ENCODE results near the gene NETO1. TPM values are rescaled to one million over a fixed set of nuclear protein-coding genes. Genes with fewer than 3 reads are reported as not detected.
A peak's percentile ranks its signal among the peaks of the same experiment; 100 is the strongest.

The NETO1 gene
- polyA plus RNA-seq, 4 donors = 0.04 to 0.06 TPM; not detected in 2

DNA sequence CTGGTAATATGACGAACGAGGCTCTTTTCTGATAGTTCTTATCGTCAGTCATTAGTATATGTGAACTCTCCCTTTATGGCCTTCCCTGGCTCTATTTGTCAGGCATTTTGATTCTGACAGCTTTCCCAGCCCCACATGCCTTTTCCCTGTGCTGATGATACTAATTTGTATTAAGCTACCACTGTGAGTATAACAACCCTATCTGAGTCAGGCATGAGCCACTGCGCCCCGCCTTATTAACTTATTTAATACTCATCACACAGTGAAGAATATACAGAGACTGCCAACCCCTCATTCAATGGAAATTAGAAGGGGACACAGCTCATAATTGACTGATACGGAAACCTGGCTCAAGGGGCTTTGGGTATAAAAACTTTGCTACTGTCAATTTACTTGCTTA, 140.0 kb downstream of the NETO1 start:
- Histone ChIP-seq H3K9me3 (ENCODE audit: control insufficient read depth in 2 of 2, insufficient read depth in 1 of 2, low read depth in 1 of 2, low read length in 1 of 2) (peaks cover 0 to 3% of the 10 kb centered on the region in 2 donors), H3K27me3 (ENCODE audit: control insufficient read depth in 3 of 3, insufficient read depth in 3 of 3, low read length in 3 of 3) (no peaks in the 10 kb centered on the region), H3K4me1 (ENCODE audit: control insufficient read depth in 3 of 3, insufficient read depth in 2 of 3, low read depth in 1 of 3, low read length in 2 of 3) (no peaks in the 10 kb centered on the region), H3K36me3 (ENCODE audit: control insufficient read depth in 3 of 3, insufficient read depth in 2 of 3, low read depth in 1 of 3, low read length in 3 of 3) (no peaks in the 10 kb centered on the region), H3K27ac (ENCODE audit: low read depth in 1 of 3, low read length in 2 of 3) (no peak overlapping the region), H3K4me3 (ENCODE audit: low read depth in 1 of 3, low read length in 3 of 3) (no peak overlapping the region)
- FAIRE-seq (no peak), DNase-seq (no peak)
- 61 to 89% (median 77%) methylated on average over 6 of the region's 6 CpGs for WGBS, 3 donors

DNA sequence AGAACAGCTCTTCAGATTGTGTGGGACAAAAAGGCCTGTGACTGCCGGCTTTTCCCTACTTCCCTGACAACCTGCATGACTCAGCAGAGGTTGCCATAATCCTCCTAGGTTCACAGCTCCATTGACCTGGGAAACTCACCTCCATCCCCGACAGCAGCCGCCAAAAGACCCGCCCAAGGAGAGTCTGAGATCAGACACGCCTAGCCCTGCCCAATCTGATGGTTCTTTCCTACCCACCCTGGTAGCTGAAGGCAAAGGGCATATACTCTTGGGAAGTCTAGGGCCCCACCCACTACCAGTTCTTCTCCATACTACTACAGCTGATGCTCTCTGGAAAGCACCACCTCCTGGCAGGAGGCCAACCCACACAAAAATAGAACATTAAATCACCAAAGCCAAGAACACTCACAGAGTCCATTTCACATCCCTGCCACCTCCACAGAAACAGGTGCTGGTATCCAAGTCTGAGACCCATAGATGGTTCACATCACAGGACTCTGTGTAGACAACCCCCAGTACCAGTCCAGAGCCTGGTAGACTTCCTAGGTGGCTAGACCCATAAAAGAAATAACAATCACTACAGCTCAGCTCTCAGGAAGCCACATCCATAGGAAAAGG, 140.6 kb downstream of the NETO1 start:
- H3K36me3 ChIP-seq (ENCODE audit: control insufficient read depth in 3 of 3, insufficient read depth in 2 of 3, low read depth in 1 of 3, low read length in 3 of 3) = no peaks in the 10 kb centered on the region
- H3K27ac ChIP-seq (ENCODE audit: low read depth in 1 of 3, low read length in 2 of 3) = no peak overlapping the region
- H3K4me3 ChIP-seq (ENCODE audit: low read depth in 1 of 3, low read length in 3 of 3) = no peak overlapping the region
- WGBS, 3 donors = 29 to 74% (median 45%) methylated on average over 5 of the region's 5 CpGs
- no peak for FAIRE-seq
- H3K9me3 ChIP-seq (ENCODE audit: control insufficient read depth in 2 of 2, insufficient read depth in 1 of 2, low read depth in 1 of 2, low read length in 1 of 2) = peaks cover 0 to 3% of the 10 kb centered on the region in 2 donors
- no peak for DNase-seq
- no peaks in the 10 kb centered on the region for H3K27me3 ChIP-seq (ENCODE audit: control insufficient read depth in 3 of 3, insufficient read depth in 3 of 3, low read length in 3 of 3)
- no peaks in the 10 kb centered on the region for H3K4me1 ChIP-seq (ENCODE audit: control insufficient read depth in 3 of 3, insufficient read depth in 2 of 3, low read depth in 1 of 3, low read length in 2 of 3)

DNA sequence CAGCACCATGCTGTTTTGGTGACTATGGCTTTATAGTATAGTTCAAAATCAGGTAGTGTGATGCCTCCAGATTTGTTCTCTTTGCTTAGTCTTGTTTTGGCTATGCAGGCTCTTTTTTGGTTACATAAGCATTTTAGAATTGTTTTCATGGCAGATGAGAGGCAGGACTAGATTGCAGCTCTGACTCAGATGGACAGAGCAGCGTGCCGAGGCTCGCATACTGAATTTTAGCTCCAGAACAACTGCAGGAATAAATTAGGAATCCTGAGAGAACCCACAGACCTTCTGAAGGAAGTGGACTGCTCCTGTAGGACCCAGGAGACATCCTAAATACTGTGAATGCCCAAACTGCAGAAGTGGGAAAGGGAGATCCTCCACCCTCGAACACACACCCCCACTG, 141.6 kb downstream of the NETO1 start:
- Histone ChIP-seq H3K36me3 (ENCODE audit: control insufficient read depth in 3 of 3, insufficient read depth in 2 of 3, low read depth in 1 of 3, low read length in 3 of 3) (no peaks in the 10 kb centered on the region), H3K9me3 (ENCODE audit: control insufficient read depth in 2 of 2, insufficient read depth in 1 of 2, low read depth in 1 of 2, low read length in 1 of 2) (peaks cover 0 to 3% of the 10 kb centered on the region in 2 donors), H3K27ac (ENCODE audit: low read depth in 1 of 3, low read length in 2 of 3) (no peak overlapping the region), H3K4me3 (ENCODE audit: low read depth in 1 of 3, low read length in 3 of 3) (no peak overlapping the region), H3K4me1 (ENCODE audit: control insufficient read depth in 3 of 3, insufficient read depth in 2 of 3, low read depth in 1 of 3, low read length in 2 of 3) (no peaks in the 10 kb centered on the region), H3K27me3 (ENCODE audit: control insufficient read depth in 3 of 3, insufficient read depth in 3 of 3, low read length in 3 of 3) (no peaks in the 10 kb centered on the region)
- 84 to 92% (median 90%) methylated on average over 4 of the region's 4 CpGs for WGBS, 3 donors
- FAIRE-seq (no peak), DNase-seq (no peak)

DNA sequence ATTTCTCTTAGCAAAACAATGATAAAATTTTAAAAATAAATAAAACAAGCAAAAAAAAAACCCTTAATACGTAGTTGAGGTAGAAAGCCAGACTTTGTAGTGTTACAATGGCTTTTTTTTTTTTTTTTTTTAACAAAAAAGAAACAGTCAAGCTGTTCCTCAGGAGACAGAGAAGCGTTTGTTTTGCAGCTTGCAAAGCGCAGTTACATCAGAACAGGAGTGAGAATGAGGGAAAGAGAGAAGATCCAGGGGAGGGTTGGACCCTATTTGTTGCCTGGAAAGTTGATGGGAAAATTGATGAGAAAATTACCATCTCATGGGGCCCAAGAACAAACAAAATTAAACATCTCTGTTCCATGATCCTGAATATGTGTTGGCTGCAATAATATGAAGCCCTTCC, 146.5 kb downstream of the NETO1 start:
- FAIRE-seq (no peak), DNase-seq (no peak)
- no peak overlapping the region for H3K4me3 ChIP-seq (ENCODE audit: low read depth in 1 of 3, low read length in 3 of 3)
- H3K9me3 ChIP-seq (ENCODE audit: control insufficient read depth in 2 of 2, insufficient read depth in 1 of 2, low read depth in 1 of 2, low read length in 1 of 2) = peaks cover 0 to 2% of the 10 kb centered on the region in 2 donors
- no peaks in the 10 kb centered on the region for H3K27me3 ChIP-seq (ENCODE audit: control insufficient read depth in 3 of 3, insufficient read depth in 3 of 3, low read length in 3 of 3)
- WGBS, 3 donors = 52 to 65% (median 63%) methylated on average over 3 of the region's 3 CpGs
- no peak overlapping the region for H3K27ac ChIP-seq (ENCODE audit: low read depth in 1 of 3, low read length in 2 of 3)
- H3K4me1 ChIP-seq (ENCODE audit: control insufficient read depth in 3 of 3, insufficient read depth in 2 of 3, low read depth in 1 of 3, low read length in 2 of 3) = no peaks in the 10 kb centered on the region
- no peaks in the 10 kb centered on the region for H3K36me3 ChIP-seq (ENCODE audit: control insufficient read depth in 3 of 3, insufficient read depth in 2 of 3, low read depth in 1 of 3, low read length in 3 of 3)

DNA sequence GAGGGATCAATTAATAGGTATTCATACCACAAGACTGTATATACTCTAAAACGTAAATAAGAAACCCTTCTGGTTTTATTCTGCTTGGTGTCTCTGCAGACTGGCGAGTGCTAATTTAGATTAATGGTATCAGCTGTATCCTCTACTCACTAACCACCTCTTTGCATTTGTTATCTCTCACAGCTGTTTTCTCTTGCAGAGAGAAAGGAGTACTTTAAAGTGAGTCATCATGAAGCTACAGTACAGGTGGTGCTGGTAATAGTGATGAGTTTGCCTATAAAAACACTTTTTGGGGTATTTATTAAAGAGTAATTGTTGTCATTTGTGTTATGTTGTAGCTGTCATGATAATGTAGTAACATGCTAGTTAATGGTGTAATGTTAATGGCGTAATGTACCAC, 147.7 kb downstream of the NETO1 start:
- FAIRE-seq = no peak
- no peak overlapping the region for H3K4me3 ChIP-seq (ENCODE audit: low read depth in 1 of 3, low read length in 3 of 3)
- no peaks in the 10 kb centered on the region for H3K27me3 ChIP-seq (ENCODE audit: control insufficient read depth in 3 of 3, insufficient read depth in 3 of 3, low read length in 3 of 3)
- H3K9me3 ChIP-seq (ENCODE audit: control insufficient read depth in 2 of 2, insufficient read depth in 1 of 2, low read depth in 1 of 2, low read length in 1 of 2) = no peaks in the 10 kb centered on the region
- 34 to 48% (median 37%) methylated on average over 3 of the region's 3 CpGs for WGBS, 3 donors
- no peak overlapping the region for H3K27ac ChIP-seq (ENCODE audit: low read depth in 1 of 3, low read length in 2 of 3)
- no peaks in the 10 kb centered on the region for H3K36me3 ChIP-seq (ENCODE audit: control insufficient read depth in 3 of 3, insufficient read depth in 2 of 3, low read depth in 1 of 3, low read length in 3 of 3)
- no peaks in the 10 kb centered on the region for H3K4me1 ChIP-seq (ENCODE audit: control insufficient read depth in 3 of 3, insufficient read depth in 2 of 3, low read depth in 1 of 3, low read length in 2 of 3)
- DNase-seq = no peak

DNA sequence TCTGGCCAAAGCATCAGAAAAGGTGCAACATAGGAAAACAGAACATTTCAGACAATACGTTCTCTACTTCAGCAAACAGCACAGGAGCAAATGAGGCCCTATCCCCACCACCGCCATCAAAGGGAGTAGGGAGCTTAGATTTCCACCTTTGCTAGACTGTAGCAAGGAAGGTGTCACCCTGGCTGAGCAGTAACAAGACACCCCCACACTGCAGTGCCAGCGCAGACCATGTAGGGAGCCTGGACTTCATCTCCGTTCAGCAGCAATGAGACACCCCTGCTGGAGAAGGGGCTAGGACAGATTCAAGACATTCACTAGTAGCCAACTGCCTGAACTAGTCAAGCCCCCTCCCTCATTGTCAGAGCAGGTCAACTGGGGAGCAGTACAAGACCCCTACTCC, 163.6 kb downstream of the NETO1 start:
- Histone ChIP-seq H3K9me3 (ENCODE audit: control insufficient read depth in 2 of 2, insufficient read depth in 1 of 2, low read depth in 1 of 2, low read length in 1 of 2) (no peaks in the 10 kb centered on the region), H3K27me3 (ENCODE audit: control insufficient read depth in 3 of 3, insufficient read depth in 3 of 3, low read length in 3 of 3) (no peaks in the 10 kb centered on the region), H3K36me3 (ENCODE audit: control insufficient read depth in 3 of 3, insufficient read depth in 2 of 3, low read depth in 1 of 3, low read length in 3 of 3) (no peaks in the 10 kb centered on the region), H3K4me3 (ENCODE audit: low read depth in 1 of 3, low read length in 3 of 3) (no peak overlapping the region), H3K27ac (ENCODE audit: low read depth in 1 of 3, low read length in 2 of 3) (no peak overlapping the region), H3K4me1 (ENCODE audit: control insufficient read depth in 3 of 3, insufficient read depth in 2 of 3, low read depth in 1 of 3, low read length in 2 of 3) (no peaks in the 10 kb centered on the region)
- FAIRE-seq = no peak
- no peak for DNase-seq
- WGBS, 3 donors = 79 to 90% (median 83%) methylated on average over 4 of the region's 4 CpGs

DNA sequence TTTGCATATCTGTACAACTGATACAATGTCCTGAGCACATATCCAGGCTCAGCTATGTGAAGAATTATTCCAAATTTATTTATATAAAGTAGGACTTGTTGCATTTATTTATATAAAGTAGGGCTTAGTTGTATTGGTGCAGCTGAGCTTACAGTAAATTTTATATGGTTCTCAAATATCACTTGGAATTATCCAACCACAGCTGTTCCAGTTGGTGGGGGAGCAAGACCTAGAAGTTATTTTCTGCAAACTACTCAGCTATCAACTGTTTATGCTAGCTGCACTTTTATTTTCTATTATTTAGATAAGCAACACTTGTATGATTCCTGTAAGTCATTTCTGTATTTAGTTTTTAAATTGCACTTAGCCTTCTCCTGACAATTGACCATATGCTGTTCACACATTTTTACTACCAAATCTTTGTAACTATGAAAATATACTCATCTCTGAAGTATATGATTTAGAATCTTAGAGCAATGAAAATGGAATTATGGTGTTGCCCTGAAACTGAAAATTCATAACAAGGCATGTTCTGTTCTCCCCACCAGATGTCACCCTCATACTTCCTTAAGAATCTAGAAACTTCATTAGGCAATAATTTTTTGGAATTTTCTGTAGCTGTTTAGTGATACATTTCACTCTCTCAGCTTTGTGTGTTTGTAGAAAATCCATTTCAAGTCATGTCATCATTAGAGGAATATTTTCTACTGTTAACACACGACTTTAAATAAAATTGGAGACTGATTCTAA, 166.7 kb downstream of the NETO1 start:
- Histone ChIP-seq H3K27me3 (ENCODE audit: control insufficient read depth in 3 of 3, insufficient read depth in 3 of 3, low read length in 3 of 3) (no peaks in the 10 kb centered on the region), H3K4me1 (ENCODE audit: control insufficient read depth in 3 of 3, insufficient read depth in 2 of 3, low read depth in 1 of 3, low read length in 2 of 3) (no peaks in the 10 kb centered on the region), H3K27ac (ENCODE audit: low read depth in 1 of 3, low read length in 2 of 3) (no peak overlapping the region), H3K36me3 (ENCODE audit: control insufficient read depth in 3 of 3, insufficient read depth in 2 of 3, low read depth in 1 of 3, low read length in 3 of 3) (no peaks in the 10 kb centered on the region), H3K9me3 (ENCODE audit: control insufficient read depth in 2 of 2, insufficient read depth in 1 of 2, low read depth in 1 of 2, low read length in 1 of 2) (no peaks in the 10 kb centered on the region), H3K4me3 (ENCODE audit: low read depth in 1 of 3, low read length in 3 of 3) (no peak overlapping the region)
- FAIRE-seq (no peak), DNase-seq (peak in 1 of 2 donors; percentile 8)
- 14 to 22% (median 14%) methylated on average over 1 of the region's 1 CpG for WGBS, 3 donors

DNA sequence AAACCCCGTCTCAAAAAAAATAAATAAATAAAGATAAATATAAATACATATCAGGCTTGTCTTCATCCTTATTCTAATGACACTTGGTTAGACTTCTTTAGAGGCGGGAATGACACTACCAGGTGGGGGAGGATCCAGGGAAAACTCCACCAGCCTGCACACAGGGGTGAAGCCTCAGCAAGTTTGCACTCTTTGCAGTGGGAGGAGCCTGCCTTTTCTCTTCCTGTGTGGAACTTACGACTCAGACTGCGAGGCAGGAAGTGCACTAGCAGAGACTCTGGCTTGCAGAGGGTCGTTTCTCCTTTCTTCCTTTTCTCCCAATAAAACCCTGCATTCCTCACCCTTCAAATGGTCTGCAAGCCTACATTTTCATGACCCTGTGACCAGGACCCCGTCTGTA, 170.1 kb downstream of the NETO1 start:
- H3K36me3 ChIP-seq (ENCODE audit: control insufficient read depth in 3 of 3, insufficient read depth in 2 of 3, low read depth in 1 of 3, low read length in 3 of 3) = no peaks in the 10 kb centered on the region
- H3K27me3 ChIP-seq (ENCODE audit: control insufficient read depth in 3 of 3, insufficient read depth in 3 of 3, low read length in 3 of 3) = no peaks in the 10 kb centered on the region
- H3K4me3 ChIP-seq (ENCODE audit: low read depth in 1 of 3, low read length in 3 of 3) = no peak overlapping the region
- H3K27ac ChIP-seq (ENCODE audit: low read depth in 1 of 3, low read length in 2 of 3) = no peak overlapping the region
- FAIRE-seq = no peak
- no peak for DNase-seq
- 52 to 70% (median 65%) methylated on average over 6 of the region's 6 CpGs for WGBS, 3 donors
- H3K9me3 ChIP-seq (ENCODE audit: control insufficient read depth in 2 of 2, insufficient read depth in 1 of 2, low read depth in 1 of 2, low read length in 1 of 2) = no peaks in the 10 kb centered on the region
- no peaks in the 10 kb centered on the region for H3K4me1 ChIP-seq (ENCODE audit: control insufficient read depth in 3 of 3, insufficient read depth in 2 of 3, low read depth in 1 of 3, low read length in 2 of 3)
